GM11168 (cell line): ENCODE results near the gene FAM120AOS.
"Not testable (repeated sequence)": the region's sequence is repeated elsewhere in the genome, so short reads cannot be mapped to it uniquely, and the experiment has no call there.

Experiments used
- in situ Hi-C: fragments of 300-500 bp; cut with MboI; formaldehyde crosslinking; loops from one replicate; pipeline ENCODE4 v1.12.0; 2022; ENCODE audit warnings: low sequenced_read_pairs; ENCODE audit not compliant: unreplicated experiment

The FAM120AOS gene

GRCh38 chr9:93447655-93448054 is 5.7 kb downstream of the FAM120AOS start:
- in situ Hi-C loops = no loop called here

DNA sequence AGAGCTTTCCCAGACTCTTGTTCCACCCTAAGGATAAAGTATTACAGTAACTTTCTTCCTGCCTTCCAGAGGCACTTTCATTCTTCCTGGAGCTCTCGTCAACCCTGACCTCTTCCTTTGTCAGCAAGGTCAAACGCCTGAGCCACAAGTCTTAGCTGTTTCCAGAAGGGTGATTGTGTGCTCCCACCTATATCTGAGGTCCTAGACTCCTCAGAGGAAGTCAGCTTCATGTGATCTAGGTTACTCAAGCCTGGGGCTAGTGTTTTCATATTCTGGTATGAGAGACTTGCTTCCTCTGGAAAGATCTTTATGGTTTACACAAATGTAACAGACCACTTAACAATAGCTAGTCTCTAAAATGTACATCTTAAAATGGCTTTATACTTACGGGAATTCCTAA is 7.3 kb downstream of the FAM120AOS start:
- in situ Hi-C loops = no loop called here

- in situ Hi-C loops = no loop called here
These were observed 12.3 kb downstream of the FAM120AOS start for GRCh38 chr9:93440896-93441580.

DNA sequence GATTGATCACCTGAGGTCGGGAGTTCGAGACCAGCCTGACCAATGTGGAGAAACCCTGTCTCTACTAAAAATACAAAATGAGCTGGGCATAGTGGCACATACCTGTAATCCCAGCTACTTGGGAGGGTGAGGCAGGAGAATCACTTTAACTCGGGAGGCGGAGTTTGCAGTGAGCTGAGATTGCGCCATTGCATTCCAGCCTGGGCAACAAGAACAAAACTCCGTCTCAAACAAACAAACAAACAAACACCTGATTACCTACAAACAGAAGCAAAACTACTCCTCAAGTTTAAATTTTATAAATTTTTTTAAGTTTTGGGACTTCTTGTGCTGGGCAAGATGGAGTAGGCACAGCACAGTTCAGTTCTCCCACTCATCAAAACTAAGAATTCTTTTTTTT is 14.1 kb downstream of the FAM120AOS start:
- in situ Hi-C loops = not testable (repeated sequence)

- in situ Hi-C loops = no loop called here
These were observed 15.4 kb downstream of the FAM120AOS start for GRCh38 chr9:93437996-93438395.

DNA sequence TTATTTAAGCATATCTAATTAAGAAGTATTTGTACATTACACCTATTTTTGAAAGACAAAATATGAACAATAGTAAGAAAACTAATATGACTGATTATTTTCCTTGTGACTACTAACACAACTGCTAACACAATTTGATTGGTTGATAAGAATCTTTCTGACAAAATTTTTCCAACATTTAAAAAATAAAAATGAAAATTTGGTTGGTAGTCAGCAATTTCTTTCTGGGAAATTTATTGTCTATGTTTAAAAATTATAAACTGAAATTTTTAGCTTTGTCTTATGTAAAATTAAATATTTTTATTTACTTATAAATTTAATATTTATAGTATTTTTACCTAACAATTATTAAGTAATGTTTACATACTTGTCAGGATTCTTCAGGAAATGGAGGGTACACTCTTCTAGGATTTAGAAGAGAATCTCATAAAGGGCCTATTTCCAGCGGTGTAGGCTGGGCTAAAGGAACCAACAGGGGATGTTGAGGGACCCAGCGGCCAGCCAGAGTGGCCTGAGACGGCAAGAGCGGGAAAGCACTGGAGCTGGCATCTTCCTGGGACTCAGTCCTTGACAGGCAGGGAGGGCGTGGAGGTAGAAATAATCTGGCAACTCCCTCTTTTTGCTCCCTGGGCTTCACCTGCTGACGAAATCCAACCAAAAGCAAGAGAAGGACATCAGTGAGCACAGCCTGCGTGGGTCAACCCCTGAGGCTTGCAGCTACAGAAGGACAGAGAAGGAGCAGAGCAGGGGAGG is 16.6 kb downstream of the FAM120AOS start:
- in situ Hi-C loops = no loop called here

DNA sequence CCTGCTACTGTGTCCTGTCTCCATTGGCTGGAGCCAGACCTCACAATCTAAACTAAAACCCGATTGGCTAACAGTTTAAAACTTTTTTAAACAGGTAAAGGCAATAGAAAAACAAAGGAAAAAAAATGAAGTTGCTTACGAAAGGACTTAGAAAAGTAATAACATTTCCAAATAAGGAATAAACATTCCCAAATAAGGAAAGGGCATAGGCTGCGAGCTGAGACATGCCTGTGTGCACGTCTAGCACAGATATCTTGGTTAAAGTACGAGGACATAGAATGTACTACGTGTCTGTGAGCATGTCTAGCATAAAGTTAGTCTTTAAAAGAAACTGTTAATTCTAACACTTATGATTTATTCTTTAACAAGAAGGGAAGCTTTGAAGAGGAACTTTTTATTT is 17.2 kb downstream of the FAM120AOS start:
- in situ Hi-C loops = no loop called here

DNA sequence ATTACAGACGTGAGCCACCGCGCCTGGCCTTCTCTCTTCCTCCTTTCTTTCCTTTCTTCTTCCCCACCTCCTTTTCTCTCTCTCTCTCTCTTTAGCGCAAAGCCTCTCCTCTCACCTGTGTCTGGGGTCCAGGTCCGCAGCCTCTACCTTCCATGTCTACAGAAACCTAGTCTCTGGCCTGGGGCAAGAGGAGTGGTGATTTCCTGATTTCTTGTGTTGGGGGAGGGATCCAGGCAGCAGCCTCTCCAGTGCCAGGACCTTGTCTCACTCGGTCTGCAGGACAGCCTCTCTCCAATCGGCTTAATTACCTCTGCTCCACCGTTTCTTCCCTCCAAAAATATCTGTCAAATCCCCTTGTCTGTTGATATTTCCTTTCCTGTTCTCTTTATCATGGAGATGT is 18.0 kb downstream of the FAM120AOS start:
- in situ Hi-C loops = no loop called here

- in situ Hi-C loops = no loop called here
These were observed 19.3 kb downstream of the FAM120AOS start for GRCh38 chr9:93434056-93434455.

DNA sequence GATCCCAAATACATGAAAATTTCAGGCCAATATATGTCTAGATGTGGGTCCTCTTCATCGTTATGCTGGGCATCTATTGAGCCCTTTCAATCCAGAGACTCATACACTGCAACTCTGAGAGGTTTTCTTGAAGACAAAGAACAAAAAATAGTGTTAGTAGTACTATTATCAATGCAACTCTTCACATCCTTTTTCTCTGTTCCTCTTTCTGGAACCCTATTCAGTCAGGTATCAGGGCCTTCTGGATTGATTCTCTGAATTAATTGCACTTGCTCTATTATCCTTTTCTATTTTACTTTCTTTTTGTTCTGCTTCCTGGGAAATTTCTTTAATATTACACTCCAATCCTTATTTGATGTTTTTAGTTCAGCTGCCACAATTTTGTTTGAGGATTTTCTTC is 20.4 kb downstream of the FAM120AOS start:
- in situ Hi-C loops = no loop called here

GRCh38 chr9:93431539-93432105 is 21.8 kb downstream of the FAM120AOS start:
- in situ Hi-C loops = no loop called here

GRCh38 chr9:93427655-93428379 is 25.6 kb downstream of the FAM120AOS start:
- in situ Hi-C loops = no loop called here

DNA sequence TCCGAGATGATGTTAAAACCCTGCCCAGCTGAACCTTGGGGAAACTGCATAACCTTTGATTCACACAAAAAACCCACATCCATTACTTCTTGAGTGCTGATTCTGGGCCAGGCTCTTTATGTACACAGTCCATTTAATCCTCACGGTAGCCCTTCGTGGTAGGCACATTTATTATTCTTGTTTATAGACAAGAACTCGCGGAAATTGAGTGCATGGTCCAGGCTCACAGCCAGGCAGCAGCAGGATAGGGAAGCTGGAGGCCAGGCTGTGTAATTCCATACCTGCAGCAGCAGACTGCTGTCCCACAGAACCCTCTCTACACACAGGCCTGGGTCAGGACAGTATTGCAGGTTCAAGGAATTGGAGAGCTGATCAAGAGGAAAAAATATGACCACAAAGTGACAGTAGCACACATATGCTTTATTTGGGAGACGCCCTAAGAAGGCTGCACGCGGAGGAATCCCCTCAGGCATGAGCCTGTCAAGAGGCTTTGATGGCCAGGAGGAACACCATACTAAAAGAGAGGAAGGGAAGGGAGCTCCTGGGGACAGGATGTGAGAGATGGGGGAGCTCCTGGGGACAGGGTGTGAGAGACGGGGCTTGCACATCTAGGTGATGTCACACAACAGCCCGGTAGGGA is 30.3 kb downstream of the FAM120AOS start:
- in situ Hi-C loops = no loop called here

DNA sequence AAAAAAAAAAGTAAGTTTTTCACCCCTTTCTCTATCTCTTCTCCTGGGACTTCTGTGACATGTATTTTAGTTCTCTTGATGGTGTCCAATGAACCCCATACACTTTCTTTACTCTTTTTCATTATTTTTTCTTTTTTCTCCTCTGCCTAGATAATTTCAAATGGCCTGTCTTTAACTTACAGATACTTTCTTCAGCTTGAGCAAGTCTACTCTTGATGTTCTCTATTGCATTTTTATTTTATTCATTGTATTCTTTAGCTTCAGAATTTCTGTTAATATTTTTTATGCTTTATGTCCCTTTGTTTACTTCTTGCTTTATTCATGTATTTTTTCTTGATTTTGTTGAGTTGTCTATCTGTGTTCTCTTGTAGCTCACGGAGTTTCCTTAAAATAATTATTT is 34.4 kb downstream of the FAM120AOS start:
- in situ Hi-C loops = no loop called here

GRCh38 chr9:93417538-93417937 is 35.8 kb downstream of the FAM120AOS start:
- in situ Hi-C loops = no loop called here

DNA sequence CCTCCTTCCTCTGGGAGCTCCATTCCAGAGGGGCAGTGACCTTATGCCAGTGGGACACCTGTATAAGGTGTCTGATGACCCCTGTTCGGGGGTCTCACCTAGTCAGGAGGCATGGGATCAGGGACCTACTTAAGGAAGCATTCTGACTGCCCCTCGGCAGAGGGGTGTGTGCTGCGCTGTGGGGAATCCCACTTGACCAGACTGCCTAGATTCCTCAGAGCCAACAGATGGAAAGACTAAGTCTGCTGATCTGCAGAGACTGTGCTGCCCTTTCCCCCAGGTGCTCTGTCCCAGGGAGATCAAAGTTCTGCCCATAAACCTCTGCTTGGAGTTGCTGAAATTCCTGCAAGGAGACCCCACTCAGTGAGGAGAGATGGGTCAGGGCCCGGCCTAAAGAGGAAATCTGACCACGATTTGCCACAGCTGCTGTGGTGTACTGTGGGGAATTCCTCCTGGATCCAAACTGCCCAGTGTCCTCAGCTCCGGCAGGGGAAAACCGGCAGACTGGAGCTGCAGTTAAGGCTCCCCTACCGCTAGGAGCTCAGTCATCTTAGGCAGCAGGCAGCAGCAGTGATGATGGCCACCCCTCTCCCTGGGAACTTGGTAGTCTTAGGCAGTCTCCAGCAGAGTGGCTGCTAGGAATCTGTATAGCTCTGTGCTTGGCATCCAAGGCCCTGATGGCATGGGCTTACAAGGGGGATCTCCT is 36.7 kb downstream of the FAM120AOS start:
- in situ Hi-C loops = no loop called here

- in situ Hi-C loops = no loop called here
These were observed 38.1 kb downstream of the FAM120AOS start for GRCh38 chr9:93415176-93415690.

DNA sequence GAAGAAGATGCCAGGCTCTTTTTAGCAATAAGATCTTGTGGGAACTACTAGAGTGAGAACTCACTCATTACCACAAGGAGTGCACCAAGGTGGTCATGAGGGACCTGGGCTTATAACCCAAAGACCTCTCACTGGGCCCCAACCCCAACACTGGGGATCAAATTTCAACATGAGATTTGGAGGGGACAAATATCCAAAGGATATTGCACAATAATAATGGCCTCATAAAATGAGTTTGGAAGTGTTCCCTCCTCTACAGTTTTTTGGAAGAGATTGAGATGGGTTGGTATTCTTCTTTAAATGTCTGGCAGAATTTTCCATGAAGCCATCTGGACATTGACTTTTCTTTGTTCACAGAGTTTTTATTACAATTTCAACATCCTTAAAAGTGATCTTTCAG is 39.9 kb downstream of the FAM120AOS start:
- in situ Hi-C loops = no loop called here

- in situ Hi-C loops = no loop called here
These were observed 47.0 kb downstream of the FAM120AOS start for GRCh38 chr9:93406371-93406770.

GRCh38 chr9:93398471-93398870 is 54.9 kb downstream of the FAM120AOS start:
- in situ Hi-C loops = no loop called here
